GM23338 (cell line): ENCODE data around the gene SFXN5. TPM values are rescaled to one million over a fixed set of nuclear protein-coding genes. Genes with fewer than 3 reads are reported as not detected.

Experiments
- ATAC-seq: fragments of 200-7000 bp; cut with Tn5 transposase; 3 replicates; pipeline ENCODE4 v1.9.1; 2020
- DNase-seq: peaks from one replicate; pipeline ENCODE4 v3.0.0-alpha.2; 2015; ENCODE audit warnings: low spot score
- H2AFZ ChIP-seq: fragments of 200-600 bp; sonication (generic); 2 replicates; pipeline ENCODE4 v1.8.0; 2016; ENCODE audit warnings: antibody characterized with exemption, mild to moderate bottlenecking, moderate library complexity
- H3F3A ChIP-seq: fragments of 200-600 bp; sonication (generic); replicated peaks from 2 replicates; pipeline ENCODE4 v1.8.0; 2017; ENCODE audit warnings: antibody characterized with exemption, mixed run types, low read depth
- H3K27ac ChIP-seq: fragments of 200-600 bp; sonication (generic); 2 replicates; pipeline ENCODE4 v1.6.1; 2016; ENCODE audit warnings: low read depth
- H3K27me3 ChIP-seq: fragments of 200-600 bp; sonication (generic); 2 replicates; pipeline ENCODE4 v1.8.0; 2016; ENCODE audit warnings: mild to moderate bottlenecking, mixed run types, moderate library complexity; ENCODE audit not compliant: insufficient read depth
- H3K36me3 ChIP-seq: fragments of 200-600 bp; sonication (generic); 2 replicates; pipeline ENCODE4 v1.8.0; 2016; ENCODE audit warnings: mild to moderate bottlenecking; ENCODE audit not compliant: insufficient read depth
- H3K4me1 ChIP-seq: fragments of 200-600 bp; sonication (generic); 2 replicates; pipeline ENCODE4 v1.8.0; 2016; ENCODE audit warnings: mild to moderate bottlenecking, moderate library complexity; ENCODE audit not compliant: insufficient read depth
- H3K4me2 ChIP-seq: fragments of 200-600 bp; sonication (generic); 2 replicates; pipeline ENCODE4 v1.7.1; 2017; ENCODE audit warnings: mixed run types
- H3K4me3 ChIP-seq: fragments of 200-600 bp; sonication (generic); 2 replicates; pipeline ENCODE4 v1.6.1; 2016; ENCODE audit warnings: mixed run types
- H3K79me2 ChIP-seq: fragments of 200-600 bp; sonication (generic); replicated peaks from 2 replicates; pipeline ENCODE4 v1.8.0; 2017; ENCODE audit warnings: mild to moderate bottlenecking; ENCODE audit not compliant: insufficient read depth
- H3K9me2 ChIP-seq: fragments of 200-600 bp; sonication (generic); 2 replicates; pipeline ENCODE4 v1.8.0; 2017; ENCODE audit not compliant: insufficient read depth
- H4K20me1 ChIP-seq: fragments of 200-600 bp; sonication (generic); replicated peaks from 2 replicates; pipeline ENCODE4 v1.8.0; 2017; ENCODE audit warnings: mild to moderate bottlenecking; ENCODE audit not compliant: insufficient read depth
- H3K27ac Mint-ChIP-seq: 2 replicates; pipeline ENCODE4 v1.8.0; 2020; ENCODE audit warnings: inconsistent platforms, mild to moderate bottlenecking, moderate library complexity, mixed read lengths
- H3K27me3 Mint-ChIP-seq: 3 replicates; pipeline ENCODE4 v1.8.0; 2022; ENCODE audit warnings: low read depth, mild to moderate bottlenecking, moderate library complexity, mixed read lengths, inconsistent platforms; ENCODE audit not compliant: insufficient read depth, poor library complexity
- H3K36me3 Mint-ChIP-seq: 3 replicates; pipeline ENCODE4 v1.8.0; 2021; ENCODE audit warnings: low read depth, mild to moderate bottlenecking, inconsistent platforms, moderate library complexity, mixed read lengths
- H3K4me1 Mint-ChIP-seq: 3 replicates; pipeline ENCODE4 v1.8.0; 2020; ENCODE audit warnings: mild to moderate bottlenecking, inconsistent platforms, mixed read lengths
- H3K4me3 Mint-ChIP-seq: 3 replicates; pipeline ENCODE4 v1.8.0; 2021; ENCODE audit warnings: moderate library complexity, mild to moderate bottlenecking, inconsistent platforms, mixed read lengths
- H3K9me3 Mint-ChIP-seq: 3 replicates; pipeline ENCODE4 v1.8.0; 2020; ENCODE audit warnings: moderate library complexity, mild to moderate bottlenecking, inconsistent platforms, mixed read lengths
- CREB1 ChIP-seq: fragments of 250-450 bp; sonication (Bioruptor Pico); IDR thresholded peaks from 2 replicates; pipeline ENCODE4 v1.5.0; 2020; ENCODE audit warnings: low read depth, mild to moderate bottlenecking, moderate library complexity
- CTCF ChIP-seq, 2 experiments: fragments of 200-600 bp in 1 of 2; sonication (generic) in 1 of 2; conservative IDR thresholded peaks; 2 replicates each; pipeline versions ENCODE4 v1.5.1 to v1.6.1; 2016 to 2017; ENCODE audit warnings: antibody characterized with exemption in 2 of 2, low read depth in 2 of 2, mild to moderate bottlenecking in 2 of 2, moderate library complexity in 1 of 2
- EZH2 ChIP-seq: fragments of 200-600 bp; sonication (generic); IDR thresholded peaks from one replicate; pipeline ENCODE4 v1.8.0; 2017; ENCODE audit warnings: antibody characterized with exemption, mild to moderate bottlenecking, low read depth; ENCODE audit not compliant: unreplicated experiment
- NANOG ChIP-seq: IDR thresholded peaks from 2 replicates; pipeline ENCODE4 v1.6.1; 2016; ENCODE audit warnings: antibody characterized with exemption, borderline replicate concordance
- POLR2AphosphoS5 ChIP-seq: IDR thresholded peaks from 2 replicates; pipeline ENCODE4 v1.6.1; 2016; ENCODE audit warnings: antibody characterized with exemption, low read depth
- REST ChIP-seq: IDR thresholded peaks from one replicate; pipeline ENCODE4 v1.6.1; 2018; ENCODE audit warnings: antibody characterized with exemption; ENCODE audit not compliant: unreplicated experiment
- STAT1 ChIP-seq: IDR thresholded peaks from one replicate; pipeline ENCODE4 v1.6.1; 2016; ENCODE audit warnings: antibody characterized with exemption; ENCODE audit not compliant: unreplicated experiment
- ZNF114 ChIP-seq: fragments of 250-450 bp; sonication (Bioruptor Pico); IDR thresholded peaks from 2 replicates; pipeline ENCODE4 v1.5.0; 2020; ENCODE audit warnings: mild to moderate bottlenecking, moderate library complexity
- ZNF331 ChIP-seq: fragments of 250-450 bp; sonication (Bioruptor Pico); IDR thresholded peaks from 2 replicates; pipeline ENCODE4 v1.5.0; 2020; ENCODE audit warnings: low read depth, mild to moderate bottlenecking, moderate library complexity
- polyA plus RNA-seq: library from polyadenylated mRNA; unstranded; fragments of >200 nt; fragmentation: Nextera tagmentation; extraction: Ambion mirVana; gene quantifications from 2 replicates; pipeline ENCODE4 v1.2.1, GENCODE V29; 2016
- total RNA-seq: library from RNA; depleted of rRNA; stranded (reverse); fragments of >200 nt; shearing (Covaris generic); gene quantifications from 2 replicates; pipeline ENCODE4 v1.2.3, GENCODE V29; 2014
- TF ChIP-seq, protein P1 (sequence below): IDR thresholded peaks from 2 replicates; pipeline ENCODE4 v1.6.1; 2016; ENCODE audit warnings: antibody characterized with exemption

The SFXN5 gene
- total and polyA plus RNA-seq, 2 experiments from 2014 or later, result 23.6 to 25.8 TPM

- H3F3A ChIP-seq, result no peaks in the 10 kb centered on the region
- Mint-ChIP-seq H3K27ac (no peak overlapping the region), H3K27me3 (peaks cover under 1% of the 10 kb centered on the region), H3K4me3 (no peak overlapping the region), H3K4me1 (peaks cover 3% of the 10 kb centered on the region; the same call in 1 of the 3 replicates), H3K36me3 (no peaks in the 10 kb centered on the region), H3K9me3 (no peaks in the 10 kb centered on the region)
- ATAC-seq (no peak), DNase-seq (no peak)
- no peak overlapping the region for H3K27ac ChIP-seq
- no peaks in the 10 kb centered on the region for H3K79me2 ChIP-seq
- H3K4me2 ChIP-seq, result no peak overlapping the region
- H3K4me1 ChIP-seq, result 0 out of 2 replicates have a peak, but pooled peaks cover 3% of the 10 kb centered on the region
- H3K36me3 ChIP-seq, result no peaks in the 10 kb centered on the region
- peaks cover 48% of the 10 kb centered on the region for H3K27me3 ChIP-seq
- H3K4me3 ChIP-seq, result no peak overlapping the region
- TF ChIP-seq ZNF114 (no peak), POLR2AphosphoS5 (no peak), EZH2 (no peak), REST (no peak), STAT1 (no peak), NANOG (no peak), CTCF (conservative IDR thresholded peaks at IDR 0.05; ENCODE audit: low read depth in 2 of 2) (no peak), CREB1 (CRISPR knock-in tag) (no peak), ZNF331 (no peak)
- TF ChIP-seq, protein P1, sequence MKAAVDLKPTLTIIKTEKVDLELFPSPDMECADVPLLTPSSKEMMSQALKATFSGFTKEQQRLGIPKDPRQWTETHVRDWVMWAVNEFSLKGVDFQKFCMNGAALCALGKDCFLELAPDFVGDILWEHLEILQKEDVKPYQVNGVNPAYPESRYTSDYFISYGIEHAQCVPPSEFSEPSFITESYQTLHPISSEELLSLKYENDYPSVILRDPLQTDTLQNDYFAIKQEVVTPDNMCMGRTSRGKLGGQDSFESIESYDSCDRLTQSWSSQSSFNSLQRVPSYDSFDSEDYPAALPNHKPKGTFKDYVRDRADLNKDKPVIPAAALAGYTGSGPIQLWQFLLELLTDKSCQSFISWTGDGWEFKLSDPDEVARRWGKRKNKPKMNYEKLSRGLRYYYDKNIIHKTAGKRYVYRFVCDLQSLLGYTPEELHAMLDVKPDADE, result no peak
- H2AFZ ChIP-seq, result no peak overlapping the region
- no peaks in the 10 kb centered on the region for H4K20me1 ChIP-seq
- H3K9me2 ChIP-seq, result no peaks in the 10 kb centered on the region
Observed at GRCh38 chr2:72901426-72901825, 170.1 kb downstream of the SFXN5 start.
